Bone marrow (tissue), 2 donors: ENCODE results near the gene TUBA1C.
"Not testable (repeated sequence)": the region's sequence is repeated elsewhere in the genome, so short reads cannot be mapped to it uniquely, and the experiment has no call there.

ENCODE experiments used
- DNase-seq, 2 donors: peaks; one replicate each; lab custom pipeline; 2025; lab: John Stamatoyannopoulos, UW

TUBA1C gene

GRCh38 chr12:49310451-49311000 lies 45.6 kb downstream of the TUBA1C start:
- not testable (repeated sequence) for DNase-seq

GRCh38 chr12:49314811-49315210 lies 49.9 kb downstream of the TUBA1C start:
- DNase-seq: no peak

GRCh38 chr12:49317118-49317517 lies 52.2 kb downstream of the TUBA1C start:
- not testable (repeated sequence) for DNase-seq

GRCh38 chr12:49320411-49321103 lies 55.7 kb downstream of the TUBA1C start:
- not testable (repeated sequence) for DNase-seq

GRCh38 chr12:49322367-49322707 lies 57.5 kb downstream of the TUBA1C start:
- DNase-seq: no peak

GRCh38 chr12:49322708-49323523 lies 58.0 kb downstream of the TUBA1C start, which contains the start of gene TROAP:
TROAP (plus strand) TSS chr12:49323255; CDS start chr12:49323609, 354 bp downstream.
- peak; percentile 80 to 97 for DNase-seq

- DNase-seq: no peak
These were observed 58.7 kb downstream of the TUBA1C start for GRCh38 chr12:49323524-49324097.
